HepG2 (cell line): ENCODE data around the gene GLTPD2. TPM values are rescaled to one million over a fixed set of nuclear protein-coding genes. Genes with fewer than 3 reads are reported as not detected.

Source experiments
- BRD4 ChIP-seq: sonication (generic); formaldehyde crosslinking; IDR thresholded peaks from 2 replicates; pipeline ENCODE4 v1.4.0; 2020; ENCODE audit warnings: missing genetic modification reagents
- CCAR2 ChIP-seq: fragments of 200-400 bp; formaldehyde crosslinking; optimal IDR thresholded peaks from 2 replicates; pipeline ENCODE3; 2018; ENCODE audit warnings: low read depth, mild to moderate bottlenecking, low read length, moderate library complexity
- CCDC6 ChIP-seq: sonication (generic); formaldehyde crosslinking; IDR thresholded peaks from 2 replicates; pipeline ENCODE4 v1.8.1; 2022; ENCODE audit warnings: mild to moderate bottlenecking, missing genetic modification reagents, moderate library complexity
- E2F5 ChIP-seq: sonication (generic); formaldehyde crosslinking; conservative IDR thresholded peaks from 2 replicates; pipeline ENCODE4 v1.4.0; 2020; ENCODE audit warnings: missing genetic modification reagents
- ERF ChIP-seq: IDR thresholded peaks from 2 replicates; pipeline ENCODE4 v1.6.1; 2018; ENCODE audit warnings: missing biosample characterization, missing genetic modification reagents
- HMG20B ChIP-seq: conservative IDR thresholded peaks from 2 replicates; pipeline ENCODE4 v1.6.1; 2016; ENCODE audit warnings: missing genetic modification reagents, missing compliant biosample characterization
- JARID2 ChIP-seq: sonication (generic); formaldehyde crosslinking; IDR thresholded peaks from 2 replicates; pipeline ENCODE4 v1.8.1; 2023; ENCODE audit warnings: missing genetic modification reagents, inconsistent platforms; ENCODE audit not compliant: insufficient replicate concordance
- MTF1 ChIP-seq: sonication (generic); formaldehyde crosslinking; IDR thresholded peaks from 2 replicates; pipeline ENCODE4 v1.5.0; 2020; ENCODE audit warnings: missing genetic modification reagents
- NPAS2 ChIP-seq: sonication (generic); formaldehyde crosslinking; IDR thresholded peaks from 2 replicates; pipeline ENCODE4 v1.8.0; 2022; ENCODE audit warnings: mild to moderate bottlenecking, missing genetic modification reagents, borderline replicate concordance
- POGK ChIP-seq: sonication (generic); formaldehyde crosslinking; conservative IDR thresholded peaks from 2 replicates; pipeline ENCODE4 v1.8.0; 2022; ENCODE audit warnings: mild to moderate bottlenecking, moderate library complexity, missing genetic modification reagents
- REXO4 ChIP-seq: sonication (generic); formaldehyde crosslinking; IDR thresholded peaks from 2 replicates; pipeline ENCODE4 v1.8.0; 2022; ENCODE audit warnings: missing genetic modification reagents, mild to moderate bottlenecking, borderline replicate concordance
- RFX5 ChIP-seq: IDR thresholded peaks from 2 replicates; pipeline ENCODE4 v1.6.1; 2011; ENCODE audit warnings: low read depth, low read length, improper control_type of control experiment
- SETDB1 ChIP-seq: sonication (generic); formaldehyde crosslinking; IDR thresholded peaks from 2 replicates; pipeline ENCODE4 v1.5.1; 2020; ENCODE audit warnings: missing genetic modification reagents, mild to moderate bottlenecking, borderline replicate concordance
- SPEN ChIP-seq: sonication (generic); formaldehyde crosslinking; IDR thresholded peaks from 2 replicates; pipeline ENCODE4 v1.5.1; 2020; ENCODE audit warnings: low read depth, mild to moderate bottlenecking, missing genetic modification reagents
- SRSF4 ChIP-seq: fragments of 200-400 bp; formaldehyde crosslinking; IDR thresholded peaks from one replicate; pipeline ENCODE4 v1.6.1; 2018; ENCODE audit warnings: mild to moderate bottlenecking, low read depth, low read length, moderate library complexity; ENCODE audit not compliant: poor library complexity, severe bottlenecking
- TOE1 ChIP-seq: sonication (generic); formaldehyde crosslinking; IDR thresholded peaks from 2 replicates; pipeline ENCODE4 v1.4.0; 2020; ENCODE audit warnings: mild to moderate bottlenecking, missing genetic modification reagents
- ZGPAT ChIP-seq: IDR thresholded peaks from 2 replicates; pipeline ENCODE4 v1.6.1; 2016; ENCODE audit warnings: mild to moderate bottlenecking
- ZNF383 ChIP-seq: sonication (generic); formaldehyde crosslinking; IDR thresholded peaks from 2 replicates; pipeline ENCODE4 v1.4.0; 2020; ENCODE audit warnings: missing genetic modification reagents, mild to moderate bottlenecking, borderline replicate concordance
- ZNF430 ChIP-seq: sonication (generic); formaldehyde crosslinking; IDR thresholded peaks from 2 replicates; pipeline ENCODE4 v1.9.0; 2021; ENCODE audit warnings: mild to moderate bottlenecking, missing genetic modification reagents
- ZNF607 ChIP-seq: sonication (generic); formaldehyde crosslinking; IDR thresholded peaks from 2 replicates; pipeline ENCODE4 v1.5.1; 2020; ENCODE audit warnings: missing genetic modification reagents, mild to moderate bottlenecking, borderline replicate concordance
- ZNF672 ChIP-seq: sonication (generic); formaldehyde crosslinking; IDR thresholded peaks from 2 replicates; pipeline ENCODE4 v1.8.1; 2022; ENCODE audit warnings: missing genetic modification reagents
- ZNF75D ChIP-seq: sonication (generic); formaldehyde crosslinking; IDR thresholded peaks from 2 replicates; pipeline ENCODE4 v1.8.1; 2023; ENCODE audit warnings: missing genetic modification reagents, mild to moderate bottlenecking, borderline replicate concordance
- ZNF773 ChIP-seq: sonication (generic); formaldehyde crosslinking; IDR thresholded peaks from 2 replicates; pipeline ENCODE4 v1.4.0; 2020; ENCODE audit warnings: missing genetic modification reagents, borderline replicate concordance
- ZNF879 ChIP-seq: sonication (generic); formaldehyde crosslinking; IDR thresholded peaks from 2 replicates; pipeline ENCODE4 v1.8.1; 2023; ENCODE audit warnings: missing genetic modification reagents
- ZSCAN30 ChIP-seq: sonication (generic); formaldehyde crosslinking; IDR thresholded peaks from 2 replicates; pipeline ENCODE4 v1.5.0; 2020; ENCODE audit warnings: mild to moderate bottlenecking, missing genetic modification reagents
- polyA plus RNA-seq, 8 experiments: library from polyadenylated mRNA; depleted of rRNA in 3 of 8; stranded (reverse) in 7 of 8; unstranded in 1 of 8; fragments of >200 nt; fragmentation: Illumina TruSeq in 4 of 8; extraction: Trizol in 4 of 8; gene quantifications; 2 replicates each; pipeline versions ENCODE4 v1.2.1 to v1.2.3, GENCODE V29; 2011 to 2016; ENCODE audit warnings: low read depth in 4 of 8, missing spikeins in 1 of 8, mixed read lengths in 1 of 8; ENCODE audit not compliant: insufficient read depth in 1 of 8
- total RNA-seq, 5 experiments: library from RNA; depleted of rRNA; stranded (reverse); fragments of >200 nt; fragmentation: Illumina TruSeq; extraction: Trizol; gene quantifications; 2 replicates each; pipeline ENCODE4 v1.2.3, GENCODE V29; 2016; ENCODE audit warnings: low read depth in 1 of 5
- TF ChIP-seq, protein P1 (sequence below): sonication (generic); formaldehyde crosslinking; IDR thresholded peaks from 2 replicates; pipeline ENCODE4 v1.5.0; 2020; ENCODE audit warnings: missing genetic modification reagents

Gene GLTPD2
- total and polyA plus RNA-seq, 2 of the 13 experiments (the other 11 are each of a cell fraction or from before 2014, with no cell fraction given): 7.5 to 12.9 TPM

- TF ChIP-seq NPAS2 (CRISPR knock-in tag) (no peak), REXO4 (no peak), ERF (CRISPR knock-in tag) (0 out of 2 replicates have a peak, but pooled peaks have one; percentile 23), ZGPAT (peak; percentile 81; the same call in 1 of the 2 replicates), ZNF773 (CRISPR knock-in tag) (no peak; the same call in 1 of the 2 replicates), MTF1 (CRISPR knock-in tag) (no peak), POGK (CRISPR knock-in tag) (no peak), ZNF607 (peak; percentile 9; the same call in 1 of the 2 replicates), HMG20B (CRISPR knock-in tag) (no peak), TOE1 (CRISPR knock-in tag) (no peak), ZNF879 (CRISPR knock-in tag) (no peak), CCAR2 (no peak), ZNF383 (CRISPR knock-in tag) (peak; percentile 90; the same call in 1 of the 2 replicates), SRSF4 (no peak), E2F5 (no peak), SPEN (no peak; the same call in 1 of the 2 replicates), ZSCAN30 (CRISPR knock-in tag) (no peak), RFX5 (no peak), ZNF672 (no peak), BRD4 (CRISPR knock-in tag) (peak; percentile 81), ZNF75D (CRISPR knock-in tag) (no peak), CCDC6 (CRISPR knock-in tag) (no peak), ZNF430 (CRISPR knock-in tag) (no peak), JARID2 (no peak), SETDB1 (CRISPR knock-in tag) (no peak)
- TF ChIP-seq, protein P1, sequence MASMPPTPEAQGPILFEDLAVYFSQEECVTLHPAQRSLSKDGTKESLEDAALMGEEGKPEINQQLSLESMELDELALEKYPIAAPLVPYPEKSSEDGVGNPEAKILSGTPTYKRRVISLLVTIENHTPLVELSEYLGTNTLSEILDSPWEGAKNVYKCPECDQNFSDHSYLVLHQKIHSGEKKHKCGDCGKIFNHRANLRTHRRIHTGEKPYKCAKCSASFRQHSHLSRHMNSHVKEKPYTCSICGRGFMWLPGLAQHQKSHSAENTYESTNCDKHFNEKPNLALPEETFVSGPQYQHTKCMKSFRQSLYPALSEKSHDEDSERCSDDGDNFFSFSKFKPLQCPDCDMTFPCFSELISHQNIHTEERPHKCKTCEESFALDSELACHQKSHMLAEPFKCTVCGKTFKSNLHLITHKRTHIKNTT (CRISPR knock-in tag): no peak
These were observed 44.6 kb downstream of the GLTPD2 start, which contains the start of gene MINK1 (continued) for GRCh38 chr17:4833178-4833940.
